ENCODE results near the gene TMEM119. TPM values are rescaled to one million over a fixed set of nuclear protein-coding genes. Genes with fewer than 3 reads are reported as not detected.
"Not testable (repeated sequence)": the region's sequence is repeated elsewhere in the genome, so short reads cannot be mapped to it uniquely, and the experiment has no call there.

TMEM119 gene
- total RNA-seq, 2 experiments from 2014 or later: not detected

- ChIA-PET CTCF (interaction anchor here (1.0 to 13.3 kb wide), 9 partner anchors 13 to 170 kb away, joined by 3 to 250 read pairs (median 7); partner anchors contain the start of genes ISCU and SART3), POLR2A (interaction anchor here (0.7 to 10.9 kb wide), 11 partner anchors 8 to 311 kb away, joined by 3 to 121 read pairs (median 3); partner anchors contain the start of genes ISCU and SART3)
- no peak for DNase-seq
- Mint-ChIP-seq H3K27ac (peak overlapping the region; percentile 99), H3K4me1 (ENCODE audit: low read depth) (peaks cover 67% of the 10 kb centered on the region), H3K9me3 (ENCODE audit: insufficient read depth) (no peaks in the 10 kb centered on the region), H3K27me3 (ENCODE audit: low read depth) (no peaks in the 10 kb centered on the region), H3K36me3 (ENCODE audit: low read depth) (peaks cover 60% of the 10 kb centered on the region), H3K4me3 (peak overlapping the region; percentile 100)
- ATAC-seq: no peak
Observed at GRCh38 chr12:108633081-108633533, 35.2 kb upstream of the TMEM119 start.

GRCh38 chr12:108631261-108631660 is 33.4 kb upstream of the TMEM119 start:
- not testable (repeated sequence) for DNase-seq; H3K27me3 Mint-ChIP-seq (ENCODE audit: low read depth); ATAC-seq; H3K9me3 Mint-ChIP-seq (ENCODE audit: insufficient read depth)
- Mint-ChIP-seq H3K27ac (peak overlapping the region; percentile 100), H3K36me3 (ENCODE audit: low read depth) (peaks cover 65% of the 10 kb centered on the region), H3K4me3 (peak overlapping the region; percentile 100), H3K4me1 (ENCODE audit: low read depth) (peaks cover 64% of the 10 kb centered on the region)
- ChIA-PET POLR2A (interaction anchor here (0.6 to 10.9 kb wide), 6 partner anchors 13 to 206 kb away, joined by 3 to 121 read pairs (median 4); partner anchors contain the start of genes ISCU and SART3), CTCF (interaction anchor here (1.1 to 13.3 kb wide), 7 partner anchors 13 to 70 kb away, joined by 3 to 250 read pairs (median 16); partner anchors contain the start of genes ISCU and SART3)

GRCh38 chr12:108630481-108631207 is 32.8 kb upstream of the TMEM119 start:
- Mint-ChIP-seq H3K27me3 (ENCODE audit: low read depth) (no peaks in the 10 kb centered on the region), H3K9me3 (ENCODE audit: insufficient read depth) (no peaks in the 10 kb centered on the region), H3K4me1 (ENCODE audit: low read depth) (peaks cover 60% of the 10 kb centered on the region), H3K36me3 (ENCODE audit: low read depth) (peaks cover 65% of the 10 kb centered on the region), H3K4me3 (peak overlapping the region; percentile 100), H3K27ac (peak overlapping the region; percentile 100)
- ATAC-seq (no peak), DNase-seq (peak; percentile 47)
- CTCF ChIA-PET: interaction anchor here (1.1 to 13.3 kb wide), 6 partner anchors 13 to 69 kb away, joined by 3 to 250 read pairs (median 21); partner anchors contain the start of genes ISCU and SART3
- POLR2A ChIA-PET: interaction anchor here (0.7 to 10.9 kb wide), 4 partner anchors 12 to 1259 kb away, joined by 3 to 121 read pairs (median 60); partner anchors contain the start of genes ISCU and SART3

GRCh38 chr12:108629824-108630476 is 32.1 kb upstream of the TMEM119 start:
- ATAC-seq (peak; percentile 43), DNase-seq (peak; percentile 81)
- CTCF ChIA-PET: interaction anchor here (0.8 to 13.3 kb wide), 7 partner anchors 12 to 69 kb away, joined by 3 to 250 read pairs (median 15); partner anchors contain the start of genes ISCU and SART3
- POLR2A ChIA-PET: interaction anchor here (0.7 to 10.9 kb wide), 6 partner anchors 12 to 1260 kb away, joined by 3 to 121 read pairs (median 8); partner anchors contain the start of genes ISCU and SART3
- Mint-ChIP-seq H3K36me3 (ENCODE audit: low read depth) (peaks cover 72% of the 10 kb centered on the region), H3K4me1 (ENCODE audit: low read depth) (peaks cover 60% of the 10 kb centered on the region), H3K27me3 (ENCODE audit: low read depth) (no peaks in the 10 kb centered on the region), H3K9me3 (ENCODE audit: insufficient read depth) (no peaks in the 10 kb centered on the region), H3K27ac (peak overlapping the region; percentile 100), H3K4me3 (peak overlapping the region; percentile 100)

- peaks cover 54% of the 10 kb centered on the region for H3K4me1 Mint-ChIP-seq (ENCODE audit: low read depth)
- no peaks in the 10 kb centered on the region for H3K27me3 Mint-ChIP-seq (ENCODE audit: low read depth)
- H3K9me3 Mint-ChIP-seq (ENCODE audit: insufficient read depth): no peaks in the 10 kb centered on the region
- peak overlapping the region; percentile 100 for H3K27ac Mint-ChIP-seq
- DNase-seq (peak; percentile 41), ATAC-seq (no peak)
- CTCF ChIA-PET: interaction anchor here (0.8 to 13.3 kb wide), 7 partner anchors 11 to 68 kb away, joined by 3 to 250 read pairs (median 10); partner anchors contain the start of genes ISCU and SART3
- POLR2A ChIA-PET: interaction anchor here (0.6 to 10.9 kb wide), 7 partner anchors 11 to 230 kb away, joined by 3 to 121 read pairs (median 5); partner anchors contain the start of genes ISCU and SART3
- H3K4me3 Mint-ChIP-seq: peak overlapping the region; percentile 100
- peaks cover 78% of the 10 kb centered on the region for H3K36me3 Mint-ChIP-seq (ENCODE audit: low read depth)
Observed at GRCh38 chr12:108629151-108629550, 31.3 kb upstream of the TMEM119 start.

- Mint-ChIP-seq H3K4me1 (ENCODE audit: low read depth) (peaks cover 64% of the 10 kb centered on the region), H3K36me3 (ENCODE audit: low read depth) (peaks cover 82% of the 10 kb centered on the region), H3K4me3 (peak overlapping the region; percentile 50), H3K27me3 (ENCODE audit: low read depth) (no peaks in the 10 kb centered on the region), H3K9me3 (ENCODE audit: insufficient read depth) (no peaks in the 10 kb centered on the region), H3K27ac (peak overlapping the region; percentile 77)
- ATAC-seq (no peak), DNase-seq (no peak)
- POLR2A ChIA-PET: interaction anchor here (0.7 to 10.9 kb wide), 6 partner anchors 9 to 65 kb away, joined by 3 to 121 read pairs (median 9); partner anchors contain the start of genes ISCU and SART3
- CTCF ChIA-PET: interaction anchor here (0.6 to 13.3 kb wide), 8 partner anchors 9 to 283 kb away, joined by 3 to 250 read pairs (median 3); no protein-coding TSS in a partner anchor
Observed at GRCh38 chr12:108627134-108627920, 29.4 kb upstream of the TMEM119 start.

- Mint-ChIP-seq H3K4me1 (ENCODE audit: low read depth) (peaks cover 60% of the 10 kb centered on the region), H3K4me3 (no peak overlapping the region), H3K9me3 (ENCODE audit: insufficient read depth) (no peaks in the 10 kb centered on the region), H3K36me3 (ENCODE audit: low read depth) (peaks cover 83% of the 10 kb centered on the region), H3K27ac (peak overlapping the region; percentile 37), H3K27me3 (ENCODE audit: low read depth) (no peaks in the 10 kb centered on the region)
- POLR2A ChIA-PET: no interaction called here
- no peak for DNase-seq
- ATAC-seq: no peak
- CTCF ChIA-PET: interaction anchor here (13.3 kb wide), 1 partner anchor 7 kb away, joined by 250 read pairs; no protein-coding TSS in a partner anchor
Observed at GRCh38 chr12:108625228-108625627, 27.3 kb upstream of the TMEM119 start.

- H3K4me3 Mint-ChIP-seq: no peak overlapping the region
- peaks cover 59% of the 10 kb centered on the region for H3K4me1 Mint-ChIP-seq (ENCODE audit: low read depth)
- ATAC-seq: no peak
- CTCF ChIA-PET: no interaction called here
- H3K27me3 Mint-ChIP-seq (ENCODE audit: low read depth): no peaks in the 10 kb centered on the region
- POLR2A ChIA-PET: no interaction called here
- H3K36me3 Mint-ChIP-seq (ENCODE audit: low read depth): peaks cover 82% of the 10 kb centered on the region
- DNase-seq: no peak
- no peaks in the 10 kb centered on the region for H3K9me3 Mint-ChIP-seq (ENCODE audit: insufficient read depth)
- H3K27ac Mint-ChIP-seq: no peak overlapping the region
Observed at GRCh38 chr12:108623577-108623976, 25.7 kb upstream of the TMEM119 start.

GRCh38 chr12:108622921-108623514 is 25.1 kb upstream of the TMEM119 start:
- ChIA-PET POLR2A (interaction anchor here (10.1 kb wide), 1 partner anchor 9 kb away, joined by 115 read pairs; the partner anchor contains the start of gene SELPLG), CTCF (interaction anchor here (1.3 to 10.9 kb wide), 2 partner anchors 41 to 54 kb away, joined by 6 to 574 read pairs; partner anchors contain the start of genes ISCU and SART3)
- no peak overlapping the region for H3K4me3 Mint-ChIP-seq
- peaks cover 59% of the 10 kb centered on the region for H3K4me1 Mint-ChIP-seq (ENCODE audit: low read depth)
- peaks cover 81% of the 10 kb centered on the region for H3K36me3 Mint-ChIP-seq (ENCODE audit: low read depth)
- no peak for ATAC-seq
- H3K27ac Mint-ChIP-seq: no peak overlapping the region
- DNase-seq: no peak
- no peaks in the 10 kb centered on the region for H3K9me3 Mint-ChIP-seq (ENCODE audit: insufficient read depth)
- H3K27me3 Mint-ChIP-seq (ENCODE audit: low read depth): no peaks in the 10 kb centered on the region

GRCh38 chr12:108622421-108622820 is 24.5 kb upstream of the TMEM119 start:
- H3K4me3 Mint-ChIP-seq: no peak overlapping the region
- CTCF ChIA-PET: interaction anchor here (1.3 to 10.9 kb wide), 2 partner anchors 42 to 54 kb away, joined by 6 to 574 read pairs; partner anchors contain the start of genes ISCU and SART3
- peak; percentile 43 for ATAC-seq

More at GRCh38 chr12:108622421-108622820, 24.5 kb upstream of the TMEM119 start:
- POLR2A ChIA-PET: interaction anchor here (1.4 to 10.1 kb wide), 2 partner anchors 9 to 60 kb away, joined by 5 to 115 read pairs; partner anchors contain the start of genes ISCU and SELPLG
- Mint-ChIP-seq H3K36me3 (ENCODE audit: low read depth) (peaks cover 81% of the 10 kb centered on the region), H3K9me3 (ENCODE audit: insufficient read depth) (no peaks in the 10 kb centered on the region), H3K27me3 (ENCODE audit: low read depth) (no peaks in the 10 kb centered on the region), H3K27ac (peak overlapping the region; percentile 91), H3K4me1 (ENCODE audit: low read depth) (peaks cover 61% of the 10 kb centered on the region)
- peak; percentile 46 for DNase-seq

All from activated CD8-positive, alpha-beta T cell treated with anti-CD3 and anti-CD28 coated beads, Interleukin-2, amount 10 ng/mL, durations not matched to agents 7 days and 5 days (primary cell).